GM21381 (cell line): ENCODE measurements around the gene TCEAL9.
"Not testable (repeated sequence)": the region's sequence is repeated elsewhere in the genome, so short reads cannot be mapped to it uniquely, and the experiment has no call there.

Experiments
- ATAC-seq: cut with Tn5 transposase; IDR thresholded peaks from one replicate; pipeline ENCODE4 v1.9.1; 2021; ENCODE audit warnings: mild to moderate bottlenecking, moderate library complexity; ENCODE audit not compliant: unreplicated experiment

The TCEAL9 gene, protein sequence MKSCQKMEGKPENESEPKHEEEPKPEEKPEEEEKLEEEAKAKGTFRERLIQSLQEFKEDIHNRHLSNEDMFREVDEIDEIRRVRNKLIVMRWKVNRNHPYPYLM

DNA sequence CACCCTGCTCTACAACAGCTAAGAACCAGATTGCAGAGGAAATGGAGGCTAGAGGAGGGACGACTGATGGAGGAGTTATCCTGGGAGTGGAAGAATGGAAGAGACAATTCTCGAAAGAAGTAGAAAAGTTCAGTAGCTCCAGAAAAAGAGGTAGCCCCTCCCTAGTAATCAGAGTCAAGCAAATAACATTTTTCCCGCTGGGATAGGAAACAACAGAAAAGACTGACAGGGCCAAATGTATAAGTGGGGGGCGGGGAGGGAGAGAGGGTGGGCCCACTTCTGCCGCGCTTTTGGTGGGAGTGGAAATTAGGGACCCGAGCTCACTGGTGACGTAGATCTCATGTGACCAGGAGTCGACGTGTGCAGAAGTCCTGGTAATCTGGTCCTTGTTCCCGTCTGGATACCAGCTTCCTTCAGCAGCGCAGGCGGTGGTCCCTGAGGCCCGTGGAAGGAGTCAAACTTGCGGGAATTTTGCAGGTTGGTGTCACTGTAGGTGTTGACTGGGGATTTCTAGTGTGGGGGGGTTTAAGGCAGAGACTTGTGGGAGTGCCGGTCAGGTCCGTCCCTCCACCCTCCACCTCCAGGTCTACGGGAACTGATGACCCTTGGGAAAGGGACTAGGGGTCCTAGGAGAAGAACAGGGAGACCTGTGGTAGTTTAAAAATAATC is at the start of gene TCEAL9:
TSS of gene TCEAL9 (plus strand) at position 377 of the 669 bp plus-strand sequence. CDS start 1,179 bp downstream, outside the sequence.
- ATAC-seq: no peak

DNA sequence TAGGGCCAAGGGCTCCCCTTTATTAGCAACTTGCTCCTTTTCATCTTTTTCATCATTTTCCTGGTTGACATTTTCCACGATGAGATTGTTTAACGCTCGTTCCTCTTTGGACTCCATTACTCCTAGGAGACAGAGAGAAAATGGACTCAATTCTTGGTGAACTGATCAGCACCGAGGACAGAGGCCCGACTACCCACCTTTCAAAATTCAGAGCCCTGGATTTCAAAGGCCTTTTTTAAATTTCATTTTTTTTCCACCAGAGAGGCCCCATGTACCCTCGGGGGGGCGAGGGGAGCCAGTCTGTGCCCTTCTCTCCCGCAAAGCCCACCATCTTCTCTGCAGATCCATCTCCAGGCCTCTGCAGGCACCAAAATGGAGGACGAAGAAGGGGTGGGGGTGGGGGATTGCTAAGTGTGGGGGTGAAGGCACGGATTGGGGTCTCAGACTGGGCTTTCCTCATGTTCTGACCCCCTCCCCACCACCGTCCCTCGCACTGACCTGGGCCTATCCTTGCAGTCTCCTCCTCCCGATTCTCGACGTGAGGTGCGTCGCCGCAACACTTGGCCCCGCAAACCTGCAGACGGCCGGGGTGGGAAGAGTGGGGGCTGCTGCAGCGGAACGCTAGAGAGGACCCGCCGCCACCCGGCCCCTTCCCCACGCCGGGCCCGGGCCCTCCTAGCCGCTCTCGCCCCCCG is 46.3 kb upstream of the TCEAL9 start:
- no peak for ATAC-seq

DNA sequence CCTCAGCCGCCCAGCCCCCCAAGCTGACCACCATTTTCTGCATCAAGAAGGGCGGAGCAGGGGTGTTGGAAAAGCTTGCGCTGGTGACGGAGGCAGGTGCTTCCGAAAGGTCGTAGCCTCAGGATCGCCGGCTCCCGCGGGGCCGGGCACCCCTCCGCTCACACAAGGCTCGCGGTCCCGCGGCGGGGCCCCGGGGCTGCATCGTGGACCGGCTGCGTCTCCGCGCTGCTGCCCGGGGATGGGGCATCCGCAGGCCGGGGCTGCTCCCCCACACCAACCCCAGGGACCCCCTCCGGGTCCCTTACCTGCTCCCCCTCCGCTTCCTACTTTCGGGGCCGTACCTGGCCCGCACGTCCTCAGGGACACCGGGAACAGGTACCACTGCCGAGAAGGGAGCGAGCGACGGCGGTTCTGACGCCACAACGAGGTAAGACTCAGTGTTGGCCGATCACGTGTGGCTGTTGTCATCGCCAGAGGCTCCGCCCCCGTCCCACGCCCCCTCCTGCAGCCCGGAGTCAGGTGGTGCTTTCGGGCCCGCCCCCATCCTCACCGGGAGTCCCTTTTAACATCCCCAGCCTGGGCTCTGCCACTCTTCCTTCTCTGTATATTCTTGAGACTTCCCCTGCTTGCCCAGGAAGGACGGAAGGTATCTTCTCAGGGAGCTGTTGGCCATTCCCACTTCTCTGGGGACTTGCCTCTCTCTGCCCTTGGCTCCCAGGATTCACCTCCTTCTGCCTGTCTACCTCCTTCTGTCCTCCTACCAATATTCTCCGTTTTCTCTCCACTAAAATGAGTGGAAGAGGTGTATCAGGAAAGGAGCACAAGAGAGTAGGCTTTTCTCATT is 45.5 kb upstream of the TCEAL9 start, which contains the start of gene BEX2:
TSS of gene BEX2 (minus strand) at position 436 of the 844 bp plus-strand sequence. CDS start 1,014 bp downstream, outside the sequence.
- peak; percentile 98 for ATAC-seq

DNA sequence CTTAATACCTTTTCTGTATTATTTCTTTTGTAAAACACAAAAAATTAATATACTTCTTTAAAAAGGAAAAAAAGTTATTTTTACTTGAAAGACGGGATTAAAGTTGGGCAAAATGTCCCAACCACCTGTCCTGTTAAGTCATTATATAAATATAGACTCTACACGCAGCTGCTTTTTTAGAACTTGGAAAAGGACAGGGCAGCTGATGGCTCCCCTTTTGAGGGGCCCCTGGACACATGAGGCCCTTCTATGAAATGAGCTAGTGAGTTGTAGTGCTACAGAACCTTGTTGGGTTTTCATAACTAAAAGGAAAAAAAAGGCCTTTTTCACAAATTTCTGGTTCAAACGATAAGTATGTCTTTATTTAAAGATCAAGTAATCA is 44.9 kb upstream of the TCEAL9 start:
- ATAC-seq: no peak

DNA sequence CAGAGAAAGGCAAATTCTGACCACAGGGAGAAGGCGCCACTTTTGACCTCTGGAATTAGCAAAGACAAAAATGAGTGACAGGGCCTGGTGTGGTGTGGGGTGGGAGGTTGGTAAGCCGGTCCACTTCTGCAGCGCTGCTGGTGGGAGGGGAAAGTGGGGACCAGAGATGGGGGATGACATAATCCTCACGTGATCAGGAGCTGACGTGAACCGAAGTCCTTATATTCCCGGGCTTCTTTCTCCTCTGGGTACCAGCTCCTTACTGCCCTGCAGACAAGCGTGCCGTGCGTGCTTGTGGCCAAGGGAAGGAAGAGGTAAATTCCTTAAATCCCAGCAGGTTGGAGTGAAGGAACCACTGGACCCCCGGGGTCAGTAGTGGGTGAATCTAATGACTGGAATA is 26.3 kb upstream of the TCEAL9 start, which contains the start of gene TCEAL7:
TSS of gene TCEAL7 (plus strand) at position 249 of the 400 bp plus-strand sequence. CDS start 1,165 bp downstream, outside the sequence.
- ATAC-seq: no peak

DNA sequence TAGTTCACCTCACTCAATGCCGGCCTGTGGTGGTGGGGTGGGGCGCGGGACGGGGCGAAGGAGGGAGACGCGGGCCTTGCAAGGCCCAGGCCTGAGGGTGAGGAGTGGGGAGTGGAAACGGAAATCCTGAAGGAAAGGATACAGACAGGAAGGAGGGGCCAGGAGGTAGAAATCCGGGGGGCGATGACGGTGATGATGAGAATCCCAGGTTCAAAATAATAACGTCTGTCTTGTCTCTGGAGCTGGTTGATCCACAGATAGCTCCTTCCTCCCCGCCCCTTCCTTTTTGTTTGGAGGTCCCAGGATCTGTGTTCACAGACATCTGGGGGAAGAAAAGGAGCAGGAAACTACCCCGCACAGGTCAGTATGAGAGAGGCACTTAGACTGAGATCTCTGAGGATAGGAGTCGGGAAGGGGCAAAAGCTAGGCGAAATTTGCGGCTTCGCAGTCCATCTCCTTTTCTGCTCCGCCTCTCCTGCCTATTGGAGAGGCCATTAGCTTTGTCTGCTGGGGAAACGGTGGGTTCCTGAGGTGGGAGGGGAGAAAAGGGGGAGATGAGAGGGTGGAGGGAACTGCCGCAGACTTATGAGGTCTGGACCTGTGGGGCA is 25.5 kb upstream of the TCEAL9 start:
- no peak for ATAC-seq

DNA sequence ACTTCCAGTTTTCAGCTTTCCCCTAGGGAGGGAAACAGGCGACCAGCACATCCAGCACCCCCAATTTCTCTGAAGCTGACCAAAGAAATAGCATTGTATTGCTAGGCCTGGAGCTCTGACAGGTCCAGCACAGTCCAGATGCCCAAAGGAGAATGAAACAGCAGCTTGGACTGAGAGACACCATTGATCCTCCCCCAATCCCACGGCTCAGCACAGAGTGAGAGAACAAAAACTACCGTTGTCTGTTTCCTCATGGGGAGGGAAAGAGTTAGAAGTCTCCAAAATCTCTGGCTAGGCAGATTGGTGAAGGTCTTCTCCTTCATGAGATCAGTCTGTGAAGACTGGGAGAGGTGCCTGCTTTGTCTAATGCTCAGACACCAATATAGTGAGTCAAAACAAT is 17.6 kb upstream of the TCEAL9 start:
- ATAC-seq: no peak

DNA sequence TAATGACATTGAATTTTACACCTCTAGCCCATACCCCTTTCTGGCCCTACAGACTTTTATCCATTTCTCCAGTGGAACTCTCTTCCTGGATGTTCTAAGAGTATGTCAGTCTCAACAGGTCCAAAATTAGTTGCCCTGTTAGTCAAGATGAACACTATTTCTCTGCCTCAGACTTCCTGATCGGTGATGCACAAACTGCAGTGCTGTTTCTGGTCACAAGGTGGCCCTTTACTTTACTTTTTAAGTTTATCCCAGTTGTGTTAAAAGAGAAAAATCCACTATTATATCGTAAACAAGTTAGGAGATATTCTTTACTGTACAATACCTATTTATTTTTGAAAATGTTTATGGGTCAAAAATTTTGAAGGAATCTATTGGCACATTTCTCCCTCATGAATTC is 13.2 kb upstream of the TCEAL9 start:
- peak; percentile 65 for ATAC-seq

DNA sequence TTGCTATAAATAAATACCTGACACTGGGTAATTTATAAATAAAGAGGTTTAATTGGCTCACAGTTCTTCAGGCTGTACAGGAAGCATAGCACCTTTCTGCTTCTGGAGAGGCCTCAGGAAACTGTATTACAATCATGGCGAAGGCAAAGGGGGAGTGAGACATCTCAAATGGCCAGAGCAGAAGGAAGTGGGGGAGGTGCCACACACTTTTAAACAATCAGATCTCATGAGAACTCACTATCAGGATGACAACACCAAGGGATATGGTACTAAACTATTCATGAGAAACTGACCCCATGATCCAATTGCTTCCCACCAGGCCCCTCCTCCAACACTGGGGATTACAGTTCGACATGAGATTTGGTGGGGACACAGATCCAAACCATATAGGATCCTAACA is 11.7 kb upstream of the TCEAL9 start:
- no peak for ATAC-seq

DNA sequence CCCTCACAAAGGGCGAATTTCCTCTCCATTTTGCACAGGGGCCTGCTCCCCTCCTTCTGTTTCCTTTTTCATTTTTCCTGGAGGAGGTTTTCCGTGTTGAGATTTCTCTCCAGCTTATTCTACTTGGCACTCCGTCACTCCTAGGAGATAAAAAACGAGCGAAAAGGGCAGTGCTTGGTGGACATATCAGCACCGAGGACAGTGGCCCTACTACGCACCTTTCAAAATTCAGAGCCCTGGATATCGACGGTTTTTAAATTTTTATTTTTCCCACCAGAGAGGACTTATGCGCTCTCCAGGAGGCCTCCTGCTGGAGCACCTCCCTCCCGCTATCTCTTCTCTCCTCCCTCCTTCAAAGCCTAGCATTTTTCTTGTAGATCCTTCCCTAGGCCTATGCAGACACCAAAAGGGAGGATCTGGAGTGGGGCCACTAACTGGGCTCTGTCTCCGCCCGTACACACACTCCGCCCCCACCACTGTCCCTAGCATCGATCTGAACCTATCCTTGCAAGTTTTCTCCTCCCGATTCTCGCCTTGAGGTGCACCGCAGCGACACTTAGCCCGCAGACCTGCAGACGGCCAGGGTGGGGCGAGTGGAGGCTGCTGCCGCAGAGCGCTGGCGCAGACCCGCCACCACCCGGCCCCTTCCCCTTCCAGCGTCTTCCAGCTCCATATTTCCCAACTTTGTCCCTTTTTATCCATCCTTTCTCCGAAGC is 8.5 kb upstream of the TCEAL9 start:
- no peak for ATAC-seq

DNA sequence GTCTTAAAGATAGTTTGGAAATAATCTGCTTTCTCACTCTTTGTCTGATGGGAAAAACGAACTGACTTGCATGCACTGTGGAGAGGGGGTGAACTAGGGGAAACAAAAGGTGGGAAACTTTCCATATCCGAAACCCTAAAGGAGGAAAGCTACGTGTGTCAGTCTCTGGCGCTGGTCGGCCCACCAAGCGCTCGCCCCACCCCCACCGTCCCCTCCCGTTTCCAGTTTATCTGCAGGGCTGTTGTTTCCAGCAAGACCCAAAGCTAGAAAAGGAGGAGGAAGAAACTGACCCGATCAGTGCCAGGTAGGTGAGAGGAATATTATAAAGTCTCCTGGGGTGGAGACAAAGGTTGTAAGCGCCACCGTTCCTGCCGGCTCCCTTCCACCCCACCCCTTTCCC is 552 bp downstream of the TCEAL9 start:
- no peak for ATAC-seq

DNA sequence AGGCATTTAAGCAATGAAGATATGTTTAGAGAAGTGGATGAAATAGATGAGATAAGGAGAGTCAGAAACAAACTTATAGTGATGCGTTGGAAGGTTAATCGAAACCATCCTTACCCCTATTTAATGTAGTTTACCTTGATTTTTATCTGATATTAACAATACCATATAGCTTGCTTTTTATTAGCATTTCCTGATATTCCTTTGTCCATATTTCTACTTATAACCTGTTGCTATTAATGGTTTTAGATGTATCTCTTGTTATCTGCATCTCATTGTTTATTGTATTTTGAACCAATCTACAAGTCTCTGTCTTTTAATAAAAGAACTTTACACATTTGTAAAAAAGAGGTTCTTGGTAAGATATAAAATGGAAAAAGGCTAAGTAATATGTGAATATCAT is 1.6 kb downstream of the TCEAL9 start:
- ATAC-seq: no peak

DNA sequence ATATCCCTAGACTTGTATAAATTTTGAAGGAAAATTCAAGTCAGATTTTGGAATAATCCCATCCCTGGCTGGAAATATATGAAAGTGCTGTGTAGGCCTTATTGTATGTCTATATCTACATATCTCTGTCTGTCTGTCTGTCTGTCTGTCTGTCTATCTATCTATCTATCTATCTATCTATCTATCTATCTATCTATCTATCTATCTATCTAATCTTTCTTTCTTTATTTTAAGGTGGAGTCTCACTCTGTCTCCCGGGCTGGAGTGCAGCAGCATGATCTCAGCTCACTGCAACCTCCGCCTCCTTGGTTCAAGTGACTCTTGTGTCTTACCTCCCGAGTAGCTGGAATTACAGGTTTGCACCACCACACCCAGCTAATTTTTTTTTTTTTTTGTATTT is 3.3 kb downstream of the TCEAL9 start:
- not testable (repeated sequence) for ATAC-seq

DNA sequence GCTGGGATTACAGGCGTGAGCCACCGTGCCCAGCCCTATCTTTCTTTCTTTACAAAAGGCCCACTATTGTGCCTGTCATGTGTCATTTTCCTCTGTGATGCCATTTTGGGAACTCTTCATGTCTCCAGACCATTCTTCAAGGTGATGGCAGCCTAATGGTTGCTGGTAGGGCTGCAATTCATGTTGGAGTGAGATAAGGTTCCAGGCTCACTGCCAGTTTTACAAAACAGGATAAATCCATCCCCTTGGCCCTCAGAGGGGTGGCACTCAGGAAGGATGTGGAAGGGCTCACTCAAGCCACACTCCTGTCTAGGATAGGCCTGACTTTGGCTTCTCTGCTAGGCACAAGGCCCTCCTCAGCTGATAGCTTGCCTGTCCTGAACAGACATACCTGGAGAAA is 3.8 kb downstream of the TCEAL9 start:
- no peak for ATAC-seq

DNA sequence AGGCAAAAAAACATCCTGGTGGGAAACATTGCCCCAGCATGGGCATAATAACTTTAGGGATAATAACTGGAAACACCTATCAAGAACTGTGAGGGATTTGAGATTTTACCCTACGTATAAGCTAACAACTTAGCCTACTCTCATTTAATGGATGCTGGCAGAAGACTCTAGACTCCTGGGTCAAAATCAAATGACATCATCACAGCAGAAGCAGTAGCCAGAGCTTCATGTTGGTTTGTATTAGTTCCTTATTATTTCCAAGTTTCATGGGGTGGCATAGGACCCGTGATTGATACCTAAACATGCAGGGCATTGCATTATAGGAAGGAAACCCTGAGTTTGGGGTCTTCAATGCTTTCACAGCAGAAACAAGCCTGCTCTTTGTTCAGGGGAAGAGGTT is 4.6 kb downstream of the TCEAL9 start:
- ATAC-seq: no peak

DNA sequence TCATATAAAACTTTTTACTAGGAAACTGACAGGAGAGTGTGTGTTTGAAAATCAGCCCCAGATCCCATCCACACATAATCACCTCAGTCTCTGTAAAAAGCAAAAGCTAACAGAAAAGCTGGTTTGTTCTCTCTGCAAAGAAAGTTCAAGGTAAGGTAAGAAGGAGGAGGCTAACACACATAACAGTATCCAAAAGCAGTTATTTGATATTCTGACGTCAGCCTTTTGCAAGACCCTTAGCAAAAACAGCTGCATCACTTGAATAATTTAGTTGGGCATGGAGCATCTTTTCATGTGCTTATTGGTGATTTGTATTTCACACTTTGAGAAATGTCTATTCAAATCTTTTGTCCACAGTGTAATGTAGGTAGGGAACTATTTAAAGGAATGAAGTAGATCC is 5.5 kb downstream of the TCEAL9 start:
- ATAC-seq: no peak

DNA sequence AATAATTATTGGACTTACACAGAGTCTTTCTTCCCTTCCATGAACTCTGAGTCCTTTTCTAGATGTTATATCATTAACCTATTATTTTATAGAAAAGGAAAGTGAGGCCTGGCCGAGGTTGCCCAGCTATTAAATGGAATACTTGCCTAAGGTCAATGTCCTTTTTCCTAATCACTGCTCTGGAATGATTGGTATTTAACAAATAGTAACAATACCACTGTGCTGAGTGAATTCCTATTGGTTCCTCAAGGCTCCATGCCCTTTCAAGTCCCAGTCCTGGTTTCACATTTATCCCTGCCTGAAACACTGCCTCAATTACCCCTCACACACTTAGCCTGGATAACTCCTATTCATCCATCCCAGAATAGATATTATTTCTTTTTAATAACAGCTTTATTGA is 6.2 kb downstream of the TCEAL9 start:
- ATAC-seq: no peak

DNA sequence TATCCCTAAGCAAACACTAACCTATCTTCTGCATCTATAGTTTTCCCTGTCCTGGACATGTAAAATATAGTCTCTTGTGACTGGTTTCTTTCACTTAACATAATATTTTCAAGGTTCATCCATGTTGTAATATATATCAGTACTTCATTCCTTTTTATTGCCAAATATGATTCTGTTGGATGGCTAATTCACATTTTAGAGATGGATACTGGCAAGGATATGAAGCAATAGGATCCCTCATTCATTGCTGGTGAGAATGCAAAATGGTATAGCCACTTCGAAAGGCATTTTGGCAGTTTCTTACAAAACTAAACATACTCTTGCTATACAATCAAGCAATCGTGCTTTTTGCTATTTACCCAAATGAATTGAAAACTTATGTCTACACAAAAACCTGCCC is 6.7 kb downstream of the TCEAL9 start:
- ATAC-seq: no peak

DNA sequence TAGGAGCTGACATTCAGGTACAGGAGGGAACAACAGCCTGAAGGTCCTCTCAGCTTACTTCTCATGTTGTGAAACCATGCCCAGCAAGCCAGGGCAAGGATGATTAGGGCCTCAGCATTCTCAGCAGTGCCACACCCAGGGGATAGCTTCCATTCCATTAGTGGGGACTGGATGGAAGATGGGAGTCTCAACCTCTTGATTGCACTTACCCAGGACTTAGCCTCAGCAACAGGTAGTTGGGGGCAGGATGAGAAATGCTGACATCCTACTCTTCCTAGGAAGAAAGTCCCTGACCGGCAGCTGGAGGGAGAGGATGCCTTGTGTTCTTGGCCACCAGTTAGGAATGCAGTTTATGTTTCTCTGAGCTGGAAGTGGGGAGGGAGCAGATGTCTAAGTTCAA is 11.2 kb downstream of the TCEAL9 start:
- ATAC-seq: no peak

DNA sequence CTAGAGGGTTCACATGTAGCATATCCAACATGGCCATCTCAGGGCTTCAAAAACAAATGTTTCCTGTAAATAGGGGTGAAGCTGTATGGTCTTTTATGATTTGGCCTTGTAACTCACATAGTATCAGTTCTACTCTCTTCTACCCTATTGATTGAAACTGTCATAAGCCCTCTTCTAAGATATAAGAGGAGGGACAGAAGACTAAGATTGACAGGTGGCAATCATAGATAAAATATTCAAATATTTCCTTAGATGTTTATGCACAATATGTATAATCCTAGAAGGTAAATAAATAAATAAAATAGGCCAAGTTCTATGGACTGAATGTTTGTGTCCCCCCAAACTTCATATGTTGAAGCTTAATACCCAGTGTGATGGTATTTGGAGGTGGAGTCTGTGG is 13.2 kb downstream of the TCEAL9 start:
- ATAC-seq: no peak
